ENCODE data around the gene GDF10.

The GDF10 gene

DNA sequence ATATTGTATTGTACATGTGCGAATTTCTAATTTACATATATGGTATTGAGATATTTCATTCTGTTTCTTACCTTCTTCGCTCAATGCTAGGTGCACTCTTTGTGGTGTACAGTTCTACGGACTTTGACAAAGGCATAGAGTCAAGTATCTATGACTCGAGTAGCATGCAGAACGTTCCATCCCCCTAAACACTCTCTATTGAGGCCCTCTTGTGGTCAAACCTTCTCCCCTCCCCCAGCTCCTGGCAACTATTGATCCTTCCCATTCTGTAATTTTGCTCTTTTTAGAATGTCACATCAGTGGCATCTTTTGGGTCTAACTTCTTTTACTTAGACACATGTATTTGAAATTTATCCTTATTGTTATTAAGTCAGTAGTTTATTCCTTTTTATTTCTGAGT is 30.7 kb upstream of the GDF10 start:
- DNase-seq (ENCODE audit: low read depth in 2 of 2), result no peak

GRCh38 chr10:47276071-47276470 is 23.9 kb upstream of the GDF10 start:
- no peak for DNase-seq (ENCODE audit: low read depth in 2 of 2)

- no peak for DNase-seq (ENCODE audit: low read depth in 2 of 2)
These were observed 23.2 kb upstream of the GDF10 start for GRCh38 chr10:47276576-47277351.

DNA sequence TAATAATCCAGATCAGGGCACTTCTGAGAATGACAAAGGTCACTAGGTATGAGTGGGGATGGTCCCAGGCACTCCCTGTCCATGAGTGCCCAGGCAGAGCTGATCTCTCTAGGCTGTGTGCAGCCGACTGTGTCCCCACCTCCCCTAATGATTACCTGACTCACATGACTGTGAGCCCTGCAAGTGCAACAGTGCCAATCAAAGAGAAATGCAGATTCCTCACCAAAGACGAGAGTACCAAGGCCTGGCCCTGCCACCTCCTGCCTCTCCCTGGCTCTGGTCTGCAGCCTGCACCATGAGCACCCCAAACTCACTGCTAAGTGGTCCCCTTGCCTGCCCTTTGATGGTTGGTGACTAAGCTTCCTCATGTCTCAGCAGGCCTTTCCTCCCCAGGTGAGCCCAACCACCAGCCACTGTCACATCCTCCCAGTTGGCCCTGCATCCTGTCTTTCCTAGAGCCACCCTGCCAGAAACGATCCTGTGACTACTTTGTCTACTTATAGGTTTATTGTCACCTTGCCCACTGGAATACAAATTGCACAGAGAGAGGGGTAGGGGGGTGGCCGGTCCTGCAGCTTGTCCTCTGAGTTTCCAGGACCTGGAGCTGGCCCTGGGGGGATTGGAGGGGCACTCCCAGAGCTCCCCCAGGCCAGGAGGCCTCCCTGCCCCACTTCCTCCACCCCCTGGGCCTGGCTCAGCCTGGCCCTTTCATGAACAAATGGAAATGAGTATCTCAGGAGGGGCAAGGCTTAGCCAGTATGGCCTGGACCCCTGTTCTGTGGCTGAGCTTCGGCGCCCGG is 22.4 kb upstream of the GDF10 start:
- no peak for DNase-seq (ENCODE audit: low read depth in 2 of 2)

DNA sequence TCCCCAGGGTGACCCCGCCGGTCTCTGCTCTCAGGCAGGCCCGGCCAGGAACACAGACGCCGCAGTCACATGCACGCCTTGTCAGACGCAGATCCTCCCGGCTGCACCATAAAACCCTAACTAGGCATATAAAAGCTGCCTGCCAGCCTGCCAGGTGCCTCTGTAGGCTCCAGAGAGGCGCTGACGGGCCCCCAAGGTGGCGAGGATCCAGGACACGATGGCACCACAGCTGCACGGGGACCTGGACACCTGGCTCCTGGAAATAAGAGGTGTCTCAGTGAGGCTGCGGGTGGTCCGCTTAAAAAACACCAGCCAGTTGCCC is 21.9 kb upstream of the GDF10 start:
- no peak for DNase-seq (ENCODE audit: low read depth in 2 of 2)

GRCh38 chr10:47278720-47279119 is 21.3 kb upstream of the GDF10 start:
- no peak for DNase-seq (ENCODE audit: low read depth in 2 of 2)

GRCh38 chr10:47279276-47279675 is 20.7 kb upstream of the GDF10 start:
- DNase-seq (ENCODE audit: low read depth in 2 of 2), result no peak

GRCh38 chr10:47282005-47282656 is 17.9 kb upstream of the GDF10 start:
- DNase-seq (ENCODE audit: low read depth in 2 of 2), result no peak

DNA sequence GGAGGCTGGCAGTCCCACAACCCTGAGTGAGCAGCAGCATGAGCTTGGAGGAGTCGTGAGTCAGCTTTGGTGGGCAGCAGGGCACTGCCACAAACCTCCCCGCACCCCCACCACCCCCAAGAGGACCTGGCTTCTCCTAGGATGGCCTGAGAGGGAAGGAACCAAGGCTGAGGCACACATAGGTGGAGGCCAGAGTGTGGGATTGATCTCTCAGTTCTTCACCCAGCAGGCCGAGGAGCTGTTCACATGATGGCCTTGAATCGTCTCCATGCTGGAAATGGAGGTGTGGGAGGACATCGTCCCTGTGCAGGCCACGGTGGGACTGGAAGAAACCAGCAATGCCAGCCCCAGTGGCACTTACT is 17.4 kb upstream of the GDF10 start:
- DNase-seq (ENCODE audit: low read depth in 2 of 2), result no peak

DNA sequence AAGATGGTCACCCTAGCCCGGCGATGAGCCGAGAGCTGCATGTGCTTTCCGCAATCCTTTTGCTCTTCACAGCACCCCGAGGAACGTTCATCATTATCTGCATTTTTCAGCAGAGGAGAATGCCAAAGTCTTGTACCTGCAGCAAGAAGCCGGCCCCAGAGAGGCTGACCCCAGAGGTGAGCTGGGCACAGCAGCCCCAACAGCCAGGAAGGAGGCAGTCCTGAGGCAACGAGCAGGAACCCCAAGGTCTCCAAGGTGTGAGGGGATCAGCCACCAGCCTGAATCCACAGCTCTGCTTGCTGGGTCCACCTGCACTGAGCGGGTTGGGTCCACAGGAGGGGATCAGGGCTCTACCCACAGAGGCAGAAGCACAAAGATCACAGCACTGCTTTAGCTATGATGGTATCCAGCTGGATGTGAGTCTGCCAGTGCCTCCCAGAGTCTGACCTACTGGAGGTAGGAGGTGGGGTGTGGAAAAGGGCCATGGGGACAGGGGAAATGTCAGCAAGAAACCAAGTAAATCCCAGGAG is 16.8 kb upstream of the GDF10 start:
- no peak for DNase-seq (ENCODE audit: low read depth in 2 of 2)

DNA sequence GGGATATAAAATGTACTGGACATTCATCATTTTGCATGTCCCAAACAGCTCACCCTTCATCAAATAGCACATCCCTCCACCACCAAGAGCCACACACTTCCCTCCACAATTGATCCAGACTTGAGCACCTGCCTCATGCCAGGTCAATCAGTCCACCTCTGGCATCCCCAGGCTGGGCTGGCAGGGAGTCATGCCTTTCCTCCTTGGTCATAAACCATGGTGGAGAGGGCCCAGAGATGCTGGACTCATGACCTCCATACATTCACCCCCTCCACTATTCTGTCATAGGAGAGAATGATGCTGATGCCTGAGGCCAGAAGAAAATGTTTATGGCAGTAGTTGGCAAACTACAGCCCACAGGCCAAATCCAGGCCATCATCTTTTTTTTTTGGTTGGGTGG is 16.1 kb upstream of the GDF10 start:
- no peak for DNase-seq (ENCODE audit: low read depth in 2 of 2)

GRCh38 chr10:47285381-47286115 is 14.4 kb upstream of the GDF10 start:
- no peak for DNase-seq (ENCODE audit: low read depth in 2 of 2)

- DNase-seq (ENCODE audit: low read depth in 2 of 2), result no peak
These were observed 13.9 kb upstream of the GDF10 start for GRCh38 chr10:47286116-47286505.

DNA sequence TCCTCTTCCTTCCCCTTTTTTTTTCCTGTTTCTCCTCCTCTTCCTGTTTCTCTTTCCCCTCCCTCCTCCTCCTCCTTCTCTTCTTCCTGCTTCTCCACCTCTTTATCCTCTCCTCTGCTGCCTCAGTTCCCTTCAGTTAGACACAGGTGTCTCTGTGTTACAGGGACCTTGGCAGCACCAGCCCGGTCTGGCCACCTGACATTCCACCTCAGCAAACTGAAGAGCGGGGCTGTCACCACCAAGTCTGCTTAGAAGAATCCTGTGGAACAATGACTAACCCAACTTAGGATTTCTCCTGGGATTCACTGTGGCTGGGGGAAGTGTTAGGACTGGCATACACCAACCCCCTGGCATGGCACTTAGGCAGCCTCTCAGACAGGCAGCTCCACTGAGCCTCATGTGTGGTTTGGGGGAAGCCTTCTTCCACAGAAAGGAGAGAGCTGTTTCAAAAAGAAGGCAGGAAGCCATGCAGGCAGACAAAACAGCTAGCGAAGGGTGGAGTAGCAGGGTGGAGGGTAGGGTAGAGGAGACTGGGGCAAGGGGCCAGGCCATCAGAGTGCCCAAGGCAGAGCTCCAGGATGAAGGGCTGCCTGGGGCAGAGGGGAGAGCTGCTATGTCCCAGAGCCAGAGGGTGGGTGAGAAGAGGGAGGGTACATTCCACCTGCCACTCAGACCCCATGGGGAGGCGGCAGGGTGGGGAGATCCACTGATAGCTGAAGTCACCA is 13.2 kb upstream of the GDF10 start:
- no peak for DNase-seq (ENCODE audit: low read depth in 2 of 2)

- no peak for DNase-seq (ENCODE audit: low read depth in 2 of 2)
These were observed 12.6 kb upstream of the GDF10 start for GRCh38 chr10:47287365-47287802.

DNA sequence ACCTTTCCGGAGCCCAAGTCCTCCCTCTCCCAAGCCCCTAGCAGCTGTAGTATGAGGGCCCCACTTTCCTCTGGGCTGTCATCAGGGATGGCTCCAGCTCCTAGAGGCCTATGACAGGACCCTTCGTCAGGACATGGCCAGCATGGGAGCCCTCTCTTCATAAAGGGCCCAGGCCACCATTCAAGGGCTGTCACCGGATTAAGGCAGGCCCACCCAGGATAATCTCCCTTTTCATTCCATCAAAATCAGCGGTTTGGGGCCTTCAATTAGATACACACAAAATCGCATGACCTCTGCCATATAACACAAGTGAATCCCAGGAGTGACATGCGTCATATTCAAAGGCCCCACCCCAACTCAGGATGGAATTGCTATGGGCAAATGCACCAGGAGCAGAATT is 12.2 kb upstream of the GDF10 start:
- DNase-seq (ENCODE audit: low read depth in 2 of 2), result no peak

DNA sequence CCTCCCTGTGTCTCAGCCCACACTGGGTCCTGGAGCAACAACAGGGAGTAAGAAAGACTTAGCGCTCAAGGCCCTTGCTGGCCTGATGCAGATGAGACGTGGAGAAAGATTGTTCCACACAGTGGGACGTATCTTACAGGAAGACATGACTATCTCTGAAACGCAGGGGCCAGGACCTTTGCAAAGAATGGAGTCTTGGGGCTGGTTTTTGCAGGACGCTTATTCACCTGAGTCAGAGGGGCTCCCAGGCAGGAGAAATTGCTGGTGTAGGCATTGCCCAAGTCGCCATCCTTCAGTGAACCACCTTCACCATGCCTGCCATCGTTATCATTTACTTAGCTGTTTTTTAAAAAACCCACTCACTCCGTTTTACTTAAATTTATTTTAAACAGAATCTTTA is 11.8 kb upstream of the GDF10 start:
- no peak for DNase-seq (ENCODE audit: low read depth in 2 of 2)

GRCh38 chr10:47288916-47289495 is 11.0 kb upstream of the GDF10 start:
- DNase-seq (ENCODE audit: low read depth in 2 of 2), result no peak

DNA sequence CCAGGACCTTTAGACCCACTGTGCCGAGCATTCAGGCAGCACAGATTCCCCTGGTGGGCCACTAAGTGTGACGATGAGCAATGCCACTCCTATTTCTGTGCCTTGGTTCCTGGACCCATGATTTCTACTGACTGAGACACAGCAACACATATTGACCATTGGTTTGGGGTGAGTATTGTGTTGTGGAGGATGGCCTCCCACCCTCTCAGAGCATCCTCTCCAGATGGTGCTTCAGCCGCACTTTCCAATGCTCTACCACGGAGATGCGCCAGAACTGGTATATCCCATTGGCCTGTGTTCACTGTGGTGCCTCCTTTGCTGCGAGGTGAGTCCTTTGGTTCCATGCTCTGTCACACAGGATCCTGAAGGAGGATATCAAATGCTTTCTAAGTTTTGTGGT is 10.1 kb upstream of the GDF10 start:
- no peak for DNase-seq (ENCODE audit: low read depth in 2 of 2)

GRCh38 chr10:47290338-47290737 is 9.7 kb upstream of the GDF10 start:
- DNase-seq (ENCODE audit: low read depth in 2 of 2), result no peak

GRCh38 chr10:47291682-47292081 is 8.3 kb upstream of the GDF10 start:
- DNase-seq (ENCODE audit: low read depth in 2 of 2), result no peak

Measured in stimulated activated CD8-positive, alpha-beta memory T cell treated with anti-CD3 and anti-CD28 coated beads, Interleukin-2, amount 100 ng/mL, for 48 hours (primary cell).